ENCODE measurements around the gene PRXL2B.

PRXL2B gene

DNA sequence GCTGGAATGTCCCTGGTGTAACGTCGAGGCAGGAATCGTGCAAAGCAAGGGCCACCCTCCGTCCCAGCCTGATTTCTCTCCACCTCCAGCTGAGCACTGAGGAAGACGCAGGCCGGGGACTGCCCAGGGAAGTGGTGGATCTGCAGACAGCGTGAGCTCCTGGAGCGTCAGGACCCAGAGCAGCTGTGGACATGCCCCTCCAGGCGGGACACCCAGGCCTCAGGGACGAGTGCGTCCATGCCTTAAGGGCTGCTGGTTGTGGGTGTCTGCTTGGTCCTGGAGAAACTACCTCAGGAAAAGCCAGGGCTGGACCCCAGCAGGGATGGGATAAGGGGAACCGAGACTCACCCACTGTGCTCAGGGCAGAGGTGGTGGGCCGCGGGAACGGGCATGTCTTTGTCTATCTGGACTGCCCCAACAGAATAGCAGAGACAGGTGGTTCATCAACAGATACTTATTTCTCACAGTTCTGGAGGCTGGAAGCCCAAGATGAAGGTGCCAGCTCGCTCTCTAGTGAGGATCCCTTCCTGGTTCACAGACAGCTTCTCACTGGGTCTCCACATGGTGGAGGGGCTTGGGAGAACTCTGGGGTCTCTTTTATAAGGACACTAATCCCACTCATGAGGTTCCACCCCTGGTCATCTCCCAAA, 52.0 kb downstream of the PRXL2B start:
- DNase-seq: no peak

DNA sequence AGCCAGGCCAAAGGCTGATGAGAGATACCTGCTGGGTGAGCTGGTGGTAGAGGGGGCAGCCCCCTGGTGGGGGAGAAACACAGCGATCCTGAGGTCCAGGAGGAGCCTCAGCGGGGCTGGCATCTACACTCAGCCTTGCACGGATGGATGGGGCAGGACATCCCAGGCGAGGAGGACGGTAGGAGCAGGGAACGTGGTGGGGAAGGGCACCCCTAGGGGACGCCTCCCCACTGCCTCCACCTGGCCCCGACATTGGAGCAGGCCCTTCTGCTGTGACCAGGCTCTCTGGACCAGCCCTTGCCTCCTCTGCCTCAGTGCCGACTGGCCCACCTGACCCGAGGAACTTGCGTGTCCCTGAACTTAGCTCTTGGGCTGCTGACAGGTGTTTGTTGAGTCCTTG, 52.6 kb downstream of the PRXL2B start:
- DNase-seq: no peak

DNA sequence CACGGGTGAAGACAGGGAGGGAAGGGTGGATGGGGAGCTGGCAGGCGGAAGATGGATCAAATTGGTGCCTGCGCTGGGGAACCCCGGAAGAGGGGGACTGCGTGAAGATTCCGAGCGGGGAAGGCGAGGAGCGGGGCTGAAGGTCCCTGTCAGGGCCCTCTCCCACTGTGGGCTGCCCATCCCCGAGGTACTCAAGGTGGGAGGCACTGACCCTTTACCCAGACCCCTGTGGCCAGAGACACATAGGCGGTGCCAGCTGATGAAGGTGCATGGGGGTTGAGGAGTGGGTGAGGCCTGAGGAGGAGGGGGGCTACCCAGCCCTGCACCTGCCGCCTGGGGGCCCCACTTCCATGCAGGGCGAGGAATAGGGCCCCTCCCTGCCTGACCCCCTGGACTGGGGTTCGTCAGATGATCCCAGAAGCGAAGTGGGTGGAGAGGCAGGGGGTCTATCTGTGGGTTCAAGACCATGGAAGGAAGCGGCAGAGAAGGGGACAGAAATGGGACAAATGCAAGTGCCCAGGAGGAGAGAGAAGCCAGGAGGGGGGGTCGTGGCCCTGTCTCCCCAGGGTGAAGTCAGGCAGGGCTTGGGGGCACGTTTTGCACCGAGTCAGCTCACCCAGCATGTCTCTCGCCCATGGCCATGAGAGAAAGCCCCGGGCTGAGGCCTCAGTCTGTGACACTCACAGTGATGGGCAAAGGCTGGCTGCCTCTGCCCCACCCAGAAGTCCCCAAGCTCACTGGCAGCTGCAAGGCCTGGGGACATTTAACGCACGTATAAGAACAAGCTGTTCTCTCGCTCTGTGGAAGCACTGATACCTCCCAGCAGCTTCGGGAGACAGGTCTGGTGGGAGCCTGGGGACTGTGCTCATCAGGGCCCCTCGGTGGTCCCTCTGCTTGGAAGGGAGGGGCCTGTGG, 53.3 kb downstream of the PRXL2B start:
- no peak for DNase-seq

DNA sequence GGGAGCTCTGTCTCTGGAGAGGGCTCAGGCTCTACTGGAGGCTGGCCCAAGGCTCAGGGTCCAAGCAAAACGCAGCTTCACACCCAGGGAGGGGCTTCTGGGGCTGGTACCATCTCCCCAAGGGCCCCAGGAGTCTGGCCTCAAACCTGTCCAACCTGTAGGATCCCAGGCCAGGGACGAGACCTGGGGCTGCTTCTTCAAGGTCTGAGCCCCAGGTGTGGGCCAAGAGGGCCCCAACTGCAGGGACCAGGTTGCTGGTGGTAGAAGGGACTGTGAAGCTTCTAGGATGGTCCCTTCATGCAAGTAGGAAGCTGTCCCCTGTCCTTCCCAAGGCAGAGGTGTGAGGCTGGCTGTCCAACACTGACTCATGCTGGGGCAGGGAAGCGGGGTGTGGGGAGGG, 54.0 kb downstream of the PRXL2B start:
- no peak for DNase-seq
